ENCODE measurements around the gene SLC27A2. TPM values are rescaled to one million over a fixed set of nuclear protein-coding genes. Genes with fewer than 3 reads are reported as not detected.

The SLC27A2 gene
- total and polyA plus RNA-seq, 2 donors (not counting 1 experiment from before 2014, with no cell fraction given), result 0.39 to 0.49 TPM

GRCh38 chr15:50265620-50266019, 83.6 kb downstream of the SLC27A2 start, which contains the start of gene HDC:
HDC (minus strand) TSS chr15:50265726; CDS start chr15:50265623, 103 bp downstream.
- Mint-ChIP-seq H3K4me3 (no peak within 1 kb of the TSS), H3K27me3 (peaks cover 14% of the 10 kb centered on the region), H3K9me3 (ENCODE audit: insufficient read depth) (no peaks in the 10 kb centered on the region), H3K27ac (no peak within 1 kb of the TSS), H3K4me1 (peaks cover 6% of the 10 kb centered on the region)
- DNase-seq, result no peak
- no peak for TF ChIP-seq EZH2 (IDR thresholded peaks at IDR 0.05; ENCODE audit: borderline replicate concordance, insufficient read depth, low read depth, low read length, poor library complexity, severe bottlenecking)
- TF ChIP-seq, protein P1, sequence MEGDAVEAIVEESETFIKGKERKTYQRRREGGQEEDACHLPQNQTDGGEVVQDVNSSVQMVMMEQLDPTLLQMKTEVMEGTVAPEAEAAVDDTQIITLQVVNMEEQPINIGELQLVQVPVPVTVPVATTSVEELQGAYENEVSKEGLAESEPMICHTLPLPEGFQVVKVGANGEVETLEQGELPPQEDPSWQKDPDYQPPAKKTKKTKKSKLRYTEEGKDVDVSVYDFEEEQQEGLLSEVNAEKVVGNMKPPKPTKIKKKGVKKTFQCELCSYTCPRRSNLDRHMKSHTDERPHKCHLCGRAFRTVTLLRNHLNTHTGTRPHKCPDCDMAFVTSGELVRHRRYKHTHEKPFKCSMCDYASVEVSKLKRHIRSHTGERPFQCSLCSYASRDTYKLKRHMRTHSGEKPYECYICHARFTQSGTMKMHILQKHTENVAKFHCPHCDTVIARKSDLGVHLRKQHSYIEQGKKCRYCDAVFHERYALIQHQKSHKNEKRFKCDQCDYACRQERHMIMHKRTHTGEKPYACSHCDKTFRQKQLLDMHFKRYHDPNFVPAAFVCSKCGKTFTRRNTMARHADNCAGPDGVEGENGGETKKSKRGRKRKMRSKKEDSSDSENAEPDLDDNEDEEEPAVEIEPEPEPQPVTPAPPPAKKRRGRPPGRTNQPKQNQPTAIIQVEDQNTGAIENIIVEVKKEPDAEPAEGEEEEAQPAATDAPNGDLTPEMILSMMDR (IDR thresholded peaks at IDR 0.05), result no peak
- Histone ChIP-seq H3K4me3 (ENCODE audit: control extremely low read depth in 1 of 5, extremely low read depth in 1 of 5, insufficient read depth in 1 of 5, low read depth in 2 of 5, low read length in 4 of 5) (no peak within 1 kb of the TSS), H3K9me3 (ENCODE audit: control extremely low read depth in 1 of 3, control insufficient read depth in 2 of 3, insufficient read depth in 1 of 3, low read length in 2 of 3) (peaks cover 0 to 2% (median 0%) of the 10 kb centered on the region in 3 donors), H3K36me3 (replicated peaks in 1 of 2; ENCODE audit: control extremely low read depth in 1 of 2, control insufficient read depth in 1 of 2, extremely low read depth in 1 of 2, insufficient read depth in 2 of 2, low read length in 1 of 2) (no peaks in the 10 kb centered on the region), H2AFZ (ENCODE audit: insufficient read depth, low read depth, low read length, poor library complexity, severe bottlenecking) (no peak within 1 kb of the TSS), H3K4me2 (replicated peaks; ENCODE audit: low read depth, low read length, poor library complexity, severe bottlenecking) (no peak within 1 kb of the TSS), H4K20me1 (ENCODE audit: control insufficient read depth, insufficient read depth, low read length, poor library complexity, severe bottlenecking) (no peaks in the 10 kb centered on the region), H3K4me1 (ENCODE audit: control insufficient read depth in 2 of 2, insufficient read depth in 2 of 2, low read length in 2 of 2) (peaks cover 0 to 6% of the 10 kb centered on the region in 2 donors), H3K9ac (ENCODE audit: low read length) (no peak within 1 kb of the TSS), H3K27ac (ENCODE audit: low read length in 2 of 2) (no peak within 1 kb of the TSS), H3K79me2 (ENCODE audit: control insufficient read depth, insufficient read depth, low read length) (no peaks in the 10 kb centered on the region), H3K27me3 (replicated peaks in 1 of 4; ENCODE audit: control extremely low read depth in 1 of 4, control insufficient read depth in 3 of 4, insufficient read depth in 4 of 4, low read length in 3 of 4) (no peaks in the 10 kb centered on the region)
- ChIA-PET POLR2A (no interaction called here), CTCF (no interaction called here)
- WGBS (ENCODE audit: insufficient coverage), result 95% methylated on average over 9 of the region's 9 CpGs
- ATAC-seq (ENCODE audit: low read depth), result no peak
- intact Hi-C loops (cut with micrococcal nuclease), result no loop called here

- H3K27ac Mint-ChIP-seq, result no peak overlapping the region
- CTCF ChIA-PET, result no interaction called here
- Histone ChIP-seq H2AFZ (ENCODE audit: insufficient read depth, low read depth, low read length, poor library complexity, severe bottlenecking) (no peak overlapping the region), H4K20me1 (ENCODE audit: control insufficient read depth, insufficient read depth, low read length, poor library complexity, severe bottlenecking) (no peaks in the 10 kb centered on the region), H3K79me2 (ENCODE audit: control insufficient read depth, insufficient read depth, low read length) (no peaks in the 10 kb centered on the region), H3K9me3 (ENCODE audit: control extremely low read depth in 1 of 3, control insufficient read depth in 2 of 3, insufficient read depth in 1 of 3, low read length in 2 of 3) (peaks cover 0 to 2% (median 0%) of the 10 kb centered on the region in 3 donors), H3K4me1 (ENCODE audit: control insufficient read depth in 2 of 2, insufficient read depth in 2 of 2, low read length in 2 of 2) (peaks cover 0 to 3% of the 10 kb centered on the region in 2 donors), H3K27ac (ENCODE audit: low read length in 2 of 2) (no peak overlapping the region), H3K4me2 (replicated peaks; ENCODE audit: low read depth, low read length, poor library complexity, severe bottlenecking) (no peak overlapping the region), H3K9ac (ENCODE audit: low read length) (no peak overlapping the region), H3K4me3 (ENCODE audit: control extremely low read depth in 1 of 5, extremely low read depth in 1 of 5, insufficient read depth in 1 of 5, low read depth in 2 of 5, low read length in 4 of 5) (no peak overlapping the region), H3K36me3 (replicated peaks in 1 of 2; ENCODE audit: control extremely low read depth in 1 of 2, control insufficient read depth in 1 of 2, extremely low read depth in 1 of 2, insufficient read depth in 2 of 2, low read length in 1 of 2) (no peaks in the 10 kb centered on the region), H3K27me3 (replicated peaks in 1 of 4; ENCODE audit: control extremely low read depth in 1 of 4, control insufficient read depth in 3 of 4, insufficient read depth in 4 of 4, low read length in 3 of 4) (no peaks in the 10 kb centered on the region)
- DNase-seq, result no peak
- peaks cover 14% of the 10 kb centered on the region for H3K27me3 Mint-ChIP-seq
- H3K4me3 Mint-ChIP-seq, result no peak overlapping the region
- peaks cover 3% of the 10 kb centered on the region for H3K4me1 Mint-ChIP-seq
- ATAC-seq (ENCODE audit: low read depth), result no peak
- POLR2A ChIA-PET, result no interaction called here
- WGBS (ENCODE audit: insufficient coverage), result no CpG with 5 or more reads among the region's 2 CpGs
- intact Hi-C loops (cut with micrococcal nuclease), result no loop called here
- no peaks in the 10 kb centered on the region for H3K9me3 Mint-ChIP-seq (ENCODE audit: insufficient read depth)
- TF ChIP-seq, protein P1 (IDR thresholded peaks at IDR 0.05), result no peak
- TF ChIP-seq EZH2 (IDR thresholded peaks at IDR 0.05; ENCODE audit: borderline replicate concordance, insufficient read depth, low read depth, low read length, poor library complexity, severe bottlenecking), result no peak
Observed at GRCh38 chr15:50267577-50267976, 85.6 kb downstream of the SLC27A2 start.

All from B cell (primary cell).